GM21528 (cell line): Measurements from ENCODE around the gene DENND2C.

Experiments
- ATAC-seq: cut with Tn5 transposase; IDR thresholded peaks from one replicate; pipeline ENCODE4 v1.9.1; 2021; ENCODE audit warnings: mild to moderate bottlenecking, moderate library complexity; ENCODE audit not compliant: unreplicated experiment, low FRiP score

The DENND2C gene

GRCh38 chr1:114549137-114549536 lies 120.7 kb downstream of the DENND2C start:
- no peak for ATAC-seq

GRCh38 chr1:114547076-114547475 lies 122.8 kb downstream of the DENND2C start:
- no peak for ATAC-seq

- ATAC-seq = no peak
These were observed 124.1 kb downstream of the DENND2C start for GRCh38 chr1:114545796-114546195.

GRCh38 chr1:114545315-114545714 lies 124.5 kb downstream of the DENND2C start:
- ATAC-seq = no peak

GRCh38 chr1:114540821-114541220 lies 129.0 kb downstream of the DENND2C start:
- ATAC-seq = no peak

GRCh38 chr1:114540272-114540671 lies 129.6 kb downstream of the DENND2C start:
- ATAC-seq = no peak

- no peak for ATAC-seq
These were observed 133.8 kb downstream of the DENND2C start for GRCh38 chr1:114536043-114536442.

- no peak for ATAC-seq
These were observed 134.4 kb downstream of the DENND2C start for GRCh38 chr1:114535401-114535800.
